HFFc6 (cell line): Measurements from ENCODE around the gene ANXA5. TPM values are rescaled to one million over a fixed set of nuclear protein-coding genes. Genes with fewer than 3 reads are reported as not detected.

Source experiments
- DNase-seq: peaks from one replicate; pipeline ENCODE4 v3.0.0-alpha.2; 2018
- H3K27ac Mint-ChIP-seq: 2 replicates; pipeline ENCODE4 v1.8.0; 2020; ENCODE audit warnings: mild to moderate bottlenecking, mixed read lengths
- H3K27me3 Mint-ChIP-seq: 2 replicates; pipeline ENCODE4 v1.8.0; 2021; ENCODE audit warnings: mild to moderate bottlenecking, moderate library complexity, mixed read lengths; ENCODE audit not compliant: insufficient read depth
- H3K36me3 Mint-ChIP-seq: 2 replicates; pipeline ENCODE4 v1.8.0; 2021; ENCODE audit warnings: low read depth, mixed read lengths
- H3K4me1 Mint-ChIP-seq: 2 replicates; pipeline ENCODE4 v1.8.0; 2020; ENCODE audit warnings: low read depth, mixed read lengths
- H3K4me3 Mint-ChIP-seq: 2 replicates; pipeline ENCODE4 v1.8.0; 2020; ENCODE audit warnings: mild to moderate bottlenecking, moderate library complexity, mixed read lengths
- H3K9me3 Mint-ChIP-seq: 2 replicates; pipeline ENCODE4 v1.8.0; 2020; ENCODE audit warnings: mild to moderate bottlenecking, mixed read lengths
- CTCF ChIP-seq: fragments of 200-600 bp; sonication (generic); IDR thresholded peaks from 2 replicates; pipeline ENCODE4 v1.5.0; 2021; ENCODE audit warnings: antibody characterized with exemption, mild to moderate bottlenecking
- total RNA-seq, 6 experiments: library from RNA; stranded (reverse); fragmentation: NEBNext Ultra II Directional; extraction: Animal tissue kit (Norgen Biotek cat#: 25700); gene quantifications; 2 replicates in 1 of 6; 3 replicates in 5 of 6; pipeline ENCODE4 v1.2.3, GENCODE V29; 2021

Gene ANXA5
- total RNA-seq, 6 experiments from 2014 or later, result 934 to 1,075 (median 1,012) TPM

GRCh38 chr4:121674191-121674590 is 22.6 kb downstream of the ANXA5 start:
- Mint-ChIP-seq H3K9me3 (no peaks in the 10 kb centered on the region), H3K27ac (no peak overlapping the region; the same call in 1 of the 2 replicates), H3K36me3 (peaks cover 61% of the 10 kb centered on the region), H3K27me3 (no peaks in the 10 kb centered on the region), H3K4me1 (peaks cover 90% of the 10 kb centered on the region), H3K4me3 (no peak overlapping the region)
- no peak for TF ChIP-seq CTCF
- DNase-seq, result no peak

GRCh38 chr4:121669163-121669550 is 27.6 kb downstream of the ANXA5 start:
- peaks cover 63% of the 10 kb centered on the region for H3K36me3 Mint-ChIP-seq
- TF ChIP-seq CTCF, result no peak

GRCh38 chr4:121668368-121669162 is 28.2 kb downstream of the ANXA5 start:
- H3K4me1 Mint-ChIP-seq, result peaks cover 86% of the 10 kb centered on the region
- H3K27ac Mint-ChIP-seq, result peak overlapping the region; percentile 93
- H3K27me3 Mint-ChIP-seq, result no peaks in the 10 kb centered on the region
- peak overlapping the region; percentile 75 for H3K4me3 Mint-ChIP-seq
- no peak for TF ChIP-seq CTCF
- H3K36me3 Mint-ChIP-seq, result peaks cover 69% of the 10 kb centered on the region
- no peaks in the 10 kb centered on the region for H3K9me3 Mint-ChIP-seq
- peak; percentile 98 for DNase-seq

More at GRCh38 chr4:121669163-121669550, 27.6 kb downstream of the ANXA5 start:
- Mint-ChIP-seq H3K4me3 (peak overlapping the region; percentile 75), H3K4me1 (peaks cover 88% of the 10 kb centered on the region), H3K27me3 (no peaks in the 10 kb centered on the region), H3K27ac (peak overlapping the region; percentile 93), H3K9me3 (no peaks in the 10 kb centered on the region)
- DNase-seq, result peak; percentile 54

- peaks cover 62% of the 10 kb centered on the region for H3K4me1 Mint-ChIP-seq
- H3K27me3 Mint-ChIP-seq, result no peaks in the 10 kb centered on the region
- no peaks in the 10 kb centered on the region for H3K9me3 Mint-ChIP-seq
- H3K27ac Mint-ChIP-seq, result peak overlapping the region; percentile 50
- H3K4me3 Mint-ChIP-seq, result no peak overlapping the region
- no peak for TF ChIP-seq CTCF
- peaks cover 64% of the 10 kb centered on the region for H3K36me3 Mint-ChIP-seq
- DNase-seq, result no peak
Observed at GRCh38 chr4:121666091-121666679, 30.6 kb downstream of the ANXA5 start.

- DNase-seq, result no peak
- peaks cover 58% of the 10 kb centered on the region for H3K4me1 Mint-ChIP-seq
- no peak overlapping the region for H3K4me3 Mint-ChIP-seq
- H3K9me3 Mint-ChIP-seq, result no peaks in the 10 kb centered on the region
- H3K27ac Mint-ChIP-seq, result no peak overlapping the region
- TF ChIP-seq CTCF, result no peak
- peaks cover 64% of the 10 kb centered on the region for H3K36me3 Mint-ChIP-seq
- no peaks in the 10 kb centered on the region for H3K27me3 Mint-ChIP-seq
Observed at GRCh38 chr4:121665371-121665770, 31.4 kb downstream of the ANXA5 start.
